ENCODE results near the gene ANK2. TPM values are rescaled to one million over a fixed set of nuclear protein-coding genes. Genes with fewer than 3 reads are reported as not detected.
A peak's percentile ranks its signal among the peaks of the same experiment; 100 is the strongest.

Gene ANK2
- total RNA-seq, 2 donors from 2014 or later = 9.9 to 11.5 TPM

GRCh38 chr4:113383111-113383785, 333.8 kb downstream of the ANK2 start:
- WGBS, 2 donors = 72 to 79% methylated on average over 5 of the region's 5 CpGs
- H3K4me3 ChIP-seq = no peak overlapping the region
- peak; percentile 56 for ATAC-seq

GRCh38 chr4:113384600-113384999, 335.1 kb downstream of the ANK2 start:
- Histone ChIP-seq H3K27me3 (no peaks in the 10 kb centered on the region), H3K4me1 (no peaks in the 10 kb centered on the region), H3K4me3 (no peak overlapping the region), H3K27ac (no peak overlapping the region), H3K36me3 (replicated peaks in 1 of 2; ENCODE audit: insufficient read depth in 1 of 2, low read depth in 2 of 2) (no peaks in the 10 kb centered on the region), H3K9me3 (no peaks in the 10 kb centered on the region)
- ATAC-seq = no peak
- DNase-seq = no peak
- WGBS, 2 donors = 45 to 61% methylated on average over 5 of the region's 5 CpGs
- TF ChIP-seq CTCF (IDR thresholded peaks at IDR 0.05) (no peak), POLR2A (IDR thresholded peaks at IDR 0.05) (no peak)
- intact Hi-C loops (cut with DNase I) = no loop called here

More at GRCh38 chr4:113383111-113383785, 333.8 kb downstream of the ANK2 start:
- TF ChIP-seq POLR2A (IDR thresholded peaks at IDR 0.05) = no peak
- TF ChIP-seq CTCF (IDR thresholded peaks at IDR 0.05) = no peak
- Histone ChIP-seq H3K36me3 (replicated peaks in 1 of 2; ENCODE audit: insufficient read depth in 1 of 2, low read depth in 2 of 2) (no peaks in the 10 kb centered on the region), H3K9me3 (no peaks in the 10 kb centered on the region), H3K4me1 (no peaks in the 10 kb centered on the region), H3K27ac (no peak overlapping the region), H3K27me3 (no peaks in the 10 kb centered on the region)
- peak in 1 of 4 donors; percentile 10 for DNase-seq
- intact Hi-C loops (cut with DNase I) = no loop called here

DNA sequence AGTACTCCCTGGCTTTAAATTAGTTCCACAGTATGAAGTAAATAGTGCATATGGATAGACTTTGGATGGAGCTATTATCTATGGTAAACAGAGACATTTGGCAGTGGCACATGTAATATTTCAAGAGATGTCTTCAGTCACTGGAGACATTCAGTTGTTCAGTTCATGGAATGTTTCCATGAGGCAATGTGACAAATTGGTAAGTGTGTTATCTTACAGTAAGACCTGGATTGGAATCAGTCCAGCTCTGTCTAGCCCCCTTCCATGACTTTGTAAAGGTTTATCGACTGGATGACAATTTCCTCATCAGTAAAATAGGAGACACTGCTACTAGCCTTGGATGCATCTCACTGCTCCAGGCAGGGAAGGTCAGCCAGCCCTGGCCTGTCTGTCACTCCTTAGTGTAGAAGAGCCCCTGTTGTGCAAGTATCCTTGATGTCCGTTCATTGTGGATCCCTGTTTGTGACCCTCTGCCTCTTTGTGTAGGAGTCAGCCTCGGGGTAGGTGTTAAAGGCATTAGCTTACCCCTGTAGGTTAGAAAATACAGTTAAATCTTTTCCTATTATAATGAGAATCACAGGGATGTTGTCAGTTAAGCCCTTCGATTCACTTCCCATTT, 335.9 kb downstream of the ANK2 start:
- TF ChIP-seq POLR2A (IDR thresholded peaks at IDR 0.05) (no peak), CTCF (IDR thresholded peaks at IDR 0.05) (no peak)
- intact Hi-C loops (cut with DNase I) = no loop called here
- no peaks in the 10 kb centered on the region for H3K9me3 ChIP-seq
- ATAC-seq (no peak), DNase-seq (no peak)
- H3K4me3 ChIP-seq = no peak overlapping the region
- 78 to 81% methylated on average over 4 of the region's 4 CpGs for WGBS, 2 donors
- no peak overlapping the region for H3K27ac ChIP-seq
- H3K27me3 ChIP-seq = no peaks in the 10 kb centered on the region
- H3K36me3 ChIP-seq (replicated peaks in 1 of 2; ENCODE audit: insufficient read depth in 1 of 2, low read depth in 2 of 2) = no peaks in the 10 kb centered on the region
- H3K4me1 ChIP-seq = no peaks in the 10 kb centered on the region

- Histone ChIP-seq H3K36me3 (replicated peaks in 1 of 2; ENCODE audit: insufficient read depth in 1 of 2, low read depth in 2 of 2) (no peaks in the 10 kb centered on the region), H3K9me3 (no peaks in the 10 kb centered on the region), H3K27me3 (no peaks in the 10 kb centered on the region), H3K4me1 (no peaks in the 10 kb centered on the region), H3K27ac (no peak overlapping the region), H3K4me3 (no peak overlapping the region)
- WGBS, 2 donors = 89 to 90% methylated on average over 3 of the region's 3 CpGs
- TF ChIP-seq CTCF (IDR thresholded peaks at IDR 0.05) (no peak), POLR2A (IDR thresholded peaks at IDR 0.05) (no peak)
- ATAC-seq (no peak), DNase-seq (no peak)
- intact Hi-C loops (cut with DNase I) = no loop called here
Observed at GRCh38 chr4:113389160-113389559, 339.7 kb downstream of the ANK2 start.

DNA sequence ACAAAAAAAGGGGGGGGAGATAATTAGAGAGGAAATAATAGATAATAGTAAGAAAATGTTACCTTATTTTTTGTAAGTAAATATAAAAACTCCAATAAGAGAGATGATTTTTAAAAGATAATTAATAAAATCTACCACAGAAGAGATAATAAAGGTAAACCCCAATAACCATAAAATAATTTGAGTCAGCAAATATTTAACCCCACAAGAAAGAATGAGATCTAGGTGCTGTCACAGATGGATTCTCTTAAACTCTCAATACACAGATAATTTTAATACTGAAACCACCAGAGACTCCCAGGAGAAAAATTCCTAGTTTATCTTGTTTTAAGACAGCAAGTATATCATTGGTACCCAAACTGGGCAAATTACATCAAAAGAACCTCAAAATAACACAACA, 341.4 kb downstream of the ANK2 start:
- no peak overlapping the region for H3K27ac ChIP-seq
- intact Hi-C loops (cut with DNase I) = loop anchor here (10.0 kb wide), 2 partner anchors 994 to 1304 kb away; no protein-coding TSS in a partner anchor
- ATAC-seq = no peak

More for the DNA sequence above, 341.4 kb downstream of the ANK2 start:
- TF ChIP-seq CTCF (IDR thresholded peaks at IDR 0.05) (no peak), POLR2A (IDR thresholded peaks at IDR 0.05) (no peak)
- Histone ChIP-seq H3K27me3 (no peaks in the 10 kb centered on the region), H3K4me1 (peaks cover 4% of the 10 kb centered on the region), H3K36me3 (replicated peaks in 1 of 2; ENCODE audit: insufficient read depth in 1 of 2, low read depth in 2 of 2) (no peaks in the 10 kb centered on the region), H3K9me3 (no peaks in the 10 kb centered on the region), H3K4me3 (no peak overlapping the region)
- DNase-seq = no peak
